T follicular helper cell (primary cell): ENCODE data around the gene ASTN1.

Source experiments
- DNase-seq: peaks from one replicate; pipeline ENCODE4 v3.0.0-alpha.2; 2020; ENCODE audit warnings: low read depth

Gene ASTN1

DNA sequence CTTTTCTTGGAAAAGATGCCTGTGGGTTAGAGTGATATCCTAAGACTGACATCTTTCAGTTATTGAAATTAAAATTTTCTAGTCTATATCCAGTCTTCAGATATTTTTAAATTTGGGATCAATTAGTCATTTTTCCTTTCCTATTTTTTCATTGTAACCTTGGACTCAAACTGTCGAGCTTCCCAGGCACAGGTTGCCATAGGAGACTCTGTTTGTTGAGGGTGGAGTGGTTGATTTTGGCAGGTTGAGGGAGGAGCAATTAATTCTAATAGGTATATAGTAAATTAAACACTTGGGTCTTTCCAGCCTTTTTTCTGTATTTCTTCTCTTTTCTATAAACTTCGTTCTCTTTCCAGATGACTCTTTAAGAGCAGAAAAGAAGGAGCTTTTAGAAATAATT is 326.8 kb downstream of the ASTN1 start:
- DNase-seq: no peak

DNA sequence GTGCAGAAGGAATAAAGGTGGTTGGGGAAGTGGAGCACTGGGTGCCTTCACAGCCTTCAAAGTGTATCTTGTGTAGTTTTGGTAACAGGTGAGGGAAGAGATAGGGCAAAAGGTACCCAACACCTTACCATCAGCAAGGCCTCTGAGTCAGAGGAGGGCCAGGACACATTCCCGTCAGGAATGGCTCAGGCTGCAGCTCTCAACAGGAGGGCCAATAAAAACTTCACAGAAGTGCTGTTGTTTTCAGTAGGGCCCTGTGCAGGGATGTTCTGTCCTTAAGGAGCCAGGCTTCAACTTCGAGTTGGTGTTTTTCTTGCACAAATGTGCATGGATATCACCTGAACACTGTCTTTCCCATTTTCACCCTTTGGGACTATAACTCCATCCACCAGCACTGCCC is 333.4 kb downstream of the ASTN1 start:
- DNase-seq: no peak

DNA sequence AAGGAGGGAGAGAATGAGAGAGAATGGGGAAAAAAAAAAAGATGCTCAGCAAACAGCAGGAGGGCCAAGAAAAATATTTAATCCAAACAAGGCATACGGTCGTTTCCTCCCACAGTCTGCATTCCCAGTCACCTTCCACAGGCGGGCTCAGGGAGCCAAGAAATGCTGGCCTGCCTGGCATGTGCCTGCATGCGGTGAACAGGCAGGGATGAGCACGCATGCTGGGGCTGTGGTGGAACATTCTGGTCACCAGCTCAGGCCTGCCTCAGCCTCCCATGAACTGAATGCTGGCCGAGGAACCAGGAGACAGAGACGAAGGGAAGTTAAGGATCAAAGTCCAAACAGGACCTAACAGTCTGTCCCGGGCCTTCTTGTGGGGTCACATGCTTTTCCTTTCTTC is 335.3 kb downstream of the ASTN1 start:
- DNase-seq: no peak

DNA sequence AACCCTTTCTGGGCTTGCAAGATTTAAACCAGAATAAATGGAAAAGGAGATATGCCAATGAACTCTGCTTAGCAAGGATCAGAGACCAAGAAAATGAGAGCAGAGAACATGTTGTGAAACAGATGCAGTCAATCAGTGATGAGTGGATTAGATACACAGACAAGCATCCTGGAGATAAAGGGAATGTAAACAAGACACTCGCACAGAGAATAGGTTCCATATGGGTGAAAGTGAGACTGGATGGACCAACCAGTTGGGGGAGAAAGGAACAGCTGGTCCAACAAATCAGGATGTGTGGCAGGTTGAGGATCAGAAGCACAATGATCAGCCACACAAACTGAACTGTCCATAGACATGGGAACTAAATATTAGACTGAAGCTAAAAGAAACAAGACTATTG is 338.2 kb downstream of the ASTN1 start:
- DNase-seq: no peak

DNA sequence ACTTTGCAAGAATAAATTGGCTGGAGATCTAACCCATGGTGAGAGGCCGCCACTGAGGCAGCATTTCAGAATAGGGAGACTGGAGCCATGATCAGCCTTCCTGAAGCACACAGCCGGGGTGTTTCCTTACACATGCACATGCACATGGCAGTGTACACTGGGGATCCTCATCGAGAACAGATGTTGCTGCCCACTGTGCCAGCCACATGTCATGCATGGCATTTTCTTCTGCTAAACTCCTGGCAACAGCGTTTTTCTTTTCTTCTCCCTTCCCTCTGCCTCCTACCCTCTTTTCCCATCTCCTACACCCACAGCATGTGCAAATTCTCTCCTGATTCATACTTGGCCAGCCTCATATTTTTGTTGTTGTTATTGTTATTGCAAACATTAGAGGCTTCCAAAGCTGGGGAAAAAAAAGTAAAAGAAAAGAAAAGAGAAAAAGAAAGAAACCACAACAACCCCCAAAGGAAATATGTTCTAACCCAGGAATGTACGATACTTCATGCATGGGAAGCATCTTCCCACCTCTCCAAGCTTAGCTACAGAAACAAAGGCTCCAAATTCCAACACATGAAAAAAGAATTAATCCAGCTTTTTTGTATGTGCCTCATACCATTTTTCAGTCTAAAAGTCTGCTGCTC is 344.0 kb downstream of the ASTN1 start:
- no peak for DNase-seq

DNA sequence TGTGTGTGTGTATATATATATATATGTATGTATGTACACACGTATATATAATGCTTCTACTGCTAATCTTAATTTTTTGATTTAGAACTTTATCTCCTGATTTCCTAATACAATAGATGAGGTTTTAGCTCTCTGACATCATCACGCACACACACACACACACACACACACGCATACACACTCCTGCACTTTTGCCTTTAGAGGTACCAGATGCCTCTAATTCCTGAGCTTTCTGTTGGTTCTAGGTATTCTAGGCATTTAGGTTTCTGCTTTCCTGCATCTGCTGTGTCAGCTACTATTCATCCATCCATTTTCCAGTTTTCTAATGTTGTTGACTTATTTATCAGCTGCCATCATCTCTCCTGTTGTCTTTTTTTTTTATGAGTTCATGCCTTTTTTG is 348.3 kb downstream of the ASTN1 start:
- DNase-seq: no peak

DNA sequence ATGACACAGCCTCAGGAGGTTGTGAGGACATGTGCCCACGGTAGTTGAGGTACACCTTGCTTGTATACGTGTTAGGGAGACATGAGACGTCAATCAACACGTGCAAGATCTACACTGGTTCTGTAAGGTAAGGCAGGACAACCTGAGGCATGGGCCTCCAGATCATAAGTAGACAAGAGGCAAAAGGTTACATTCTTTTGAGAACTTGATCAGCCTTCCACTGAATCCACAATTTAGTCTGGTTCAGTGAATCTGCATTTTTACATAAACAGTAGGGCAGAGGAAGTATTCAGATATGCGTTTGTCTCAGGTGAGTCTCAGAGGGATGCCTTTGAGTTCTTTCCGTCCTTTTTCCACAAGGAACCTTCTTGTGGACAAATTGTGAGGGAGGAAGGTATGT is 348.9 kb downstream of the ASTN1 start:
- DNase-seq: no peak

DNA sequence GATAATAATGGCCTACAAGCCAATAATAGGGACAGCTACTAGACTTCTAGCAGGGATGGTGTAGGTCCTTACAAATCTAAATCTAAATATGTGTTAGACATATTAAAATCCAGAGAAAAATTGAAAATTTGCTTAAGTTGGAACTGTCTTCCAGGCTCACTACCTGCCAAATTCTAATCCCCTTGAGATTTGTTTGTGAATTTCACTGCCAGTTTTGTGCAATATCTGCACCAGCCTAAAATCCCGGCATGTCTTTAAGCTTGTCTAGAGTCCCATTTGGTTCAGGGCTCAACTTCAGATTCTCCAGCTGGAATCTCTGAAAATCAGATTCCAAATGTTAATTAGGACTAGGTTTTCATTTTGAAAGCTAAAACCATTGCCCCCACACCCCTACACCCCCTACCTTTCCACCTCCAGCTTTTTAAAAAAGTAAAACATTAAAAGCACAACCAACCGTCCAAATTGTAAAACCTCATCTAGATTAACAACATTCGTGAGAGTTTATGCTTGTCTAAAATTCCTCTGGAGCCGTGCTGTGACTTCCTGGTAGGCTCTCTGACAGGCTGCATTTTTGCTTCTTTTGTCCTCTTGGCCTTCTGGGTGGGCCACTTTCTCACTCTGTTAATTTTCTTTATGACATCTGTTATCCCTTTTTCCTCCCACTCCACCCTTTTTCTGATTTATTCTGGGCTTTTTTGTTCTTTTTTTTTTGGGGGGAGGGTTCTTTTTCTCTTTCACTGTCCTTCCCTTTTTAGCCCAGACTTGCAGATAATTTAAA is 352.8 kb downstream of the ASTN1 start:
- DNase-seq: no peak

DNA sequence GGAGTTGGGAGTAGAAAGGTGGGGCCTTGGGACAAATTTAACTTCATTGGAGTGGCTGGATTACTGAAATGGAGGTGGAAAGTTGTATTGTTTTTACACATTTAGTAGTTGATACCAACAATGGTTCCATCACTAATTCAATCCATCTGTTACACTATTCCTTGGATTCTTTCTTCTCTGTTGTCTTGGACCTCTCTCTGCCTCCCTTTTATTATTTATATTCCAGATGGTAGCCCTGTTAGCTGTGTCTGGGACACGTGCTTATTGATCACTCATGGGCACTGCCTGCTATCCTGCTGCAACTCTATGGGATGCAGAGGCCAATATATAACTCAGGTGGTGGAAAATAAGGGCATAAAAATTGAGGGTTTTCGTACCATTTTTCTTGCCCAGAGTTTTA is 355.2 kb downstream of the ASTN1 start:
- no peak for DNase-seq
